ENCODE results near the gene PMPCA.

Gene PMPCA

DNA sequence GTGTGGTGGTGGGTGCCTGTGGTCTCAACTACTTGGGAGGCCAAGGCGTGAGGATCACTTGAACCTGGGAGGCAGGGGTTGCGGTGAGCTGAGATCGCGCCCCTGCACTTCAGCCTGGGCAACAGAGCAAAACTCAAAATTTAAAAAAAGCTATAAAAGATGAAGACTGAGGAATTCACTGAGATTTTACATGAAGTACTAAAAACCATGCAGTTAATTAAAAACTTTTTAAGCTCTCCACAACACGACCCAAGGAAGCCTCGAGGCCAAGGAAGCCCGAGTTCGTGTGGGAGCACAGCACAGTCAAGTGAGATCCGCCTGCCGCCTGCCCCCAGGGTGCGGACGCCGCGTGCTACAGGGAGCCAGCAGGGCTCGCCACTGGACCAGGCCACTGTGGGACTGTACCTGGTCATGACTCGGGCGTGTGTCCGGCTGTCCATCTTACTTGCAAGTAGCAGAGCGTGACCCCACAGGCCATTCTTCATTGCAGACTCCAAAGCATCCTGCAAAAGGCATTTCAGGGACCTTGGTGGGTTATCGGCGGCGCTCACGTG lies 50.4 kb downstream of the PMPCA start:
- no peak for DNase-seq

DNA sequence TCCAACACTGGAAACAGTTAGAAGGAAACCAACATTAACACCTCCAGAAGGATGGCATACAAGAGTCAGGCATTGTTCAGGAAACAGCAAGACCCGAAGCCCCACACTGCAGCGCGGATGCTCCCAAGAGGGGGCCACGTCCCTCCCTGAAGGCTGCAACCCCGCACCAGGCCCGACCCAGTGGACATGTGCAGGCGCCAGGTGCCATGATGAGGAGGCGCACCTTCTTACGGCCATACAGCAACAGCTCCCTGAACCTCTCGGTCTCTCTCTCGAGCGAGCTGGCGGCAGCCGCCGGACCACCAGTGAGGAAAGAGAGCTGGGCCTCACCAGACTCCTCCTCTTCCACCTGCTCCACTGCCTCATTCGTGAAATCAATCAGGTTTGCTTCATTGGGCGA lies 52.2 kb downstream of the PMPCA start:
- DNase-seq, result no peak

DNA sequence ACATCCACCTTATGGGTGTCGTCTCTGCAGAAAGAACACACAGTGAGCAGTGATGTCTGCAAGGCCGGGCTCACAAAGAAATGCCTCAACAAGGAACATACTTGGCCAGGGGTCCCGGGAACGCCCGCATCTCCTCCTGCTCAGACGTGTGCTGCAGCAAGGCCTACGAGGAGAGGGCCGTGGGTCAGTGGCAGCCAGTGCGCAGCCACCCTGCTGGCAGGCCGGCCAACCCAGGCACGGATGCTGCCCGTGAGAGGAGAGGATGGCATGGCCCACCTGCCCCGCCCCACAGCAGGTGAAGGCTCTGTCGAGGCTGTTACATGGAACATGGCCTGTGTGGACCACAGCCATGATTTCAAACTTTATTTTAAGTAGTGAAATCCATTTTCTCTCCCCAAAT lies 53.1 kb downstream of the PMPCA start:
- DNase-seq, result no peak

DNA sequence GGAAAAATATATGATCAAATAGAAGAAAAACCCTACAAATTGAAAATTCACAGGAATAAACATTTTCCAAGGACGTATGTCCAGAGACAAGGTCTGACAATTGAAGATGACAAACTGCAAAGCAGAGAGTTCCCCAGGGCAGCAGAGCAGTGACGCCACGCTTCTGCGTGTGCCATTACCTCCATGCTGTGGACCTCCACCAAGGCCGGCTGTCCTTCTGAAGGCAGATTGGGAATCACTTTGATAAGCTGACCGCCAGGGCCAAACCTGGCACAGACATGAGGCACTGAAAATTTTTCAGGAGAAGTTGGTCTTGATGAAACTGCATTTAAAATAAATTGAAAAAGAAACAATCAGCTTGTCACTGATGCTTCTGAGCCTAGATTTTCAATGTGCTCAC lies 53.8 kb downstream of the PMPCA start:
- no peak for DNase-seq

DNA sequence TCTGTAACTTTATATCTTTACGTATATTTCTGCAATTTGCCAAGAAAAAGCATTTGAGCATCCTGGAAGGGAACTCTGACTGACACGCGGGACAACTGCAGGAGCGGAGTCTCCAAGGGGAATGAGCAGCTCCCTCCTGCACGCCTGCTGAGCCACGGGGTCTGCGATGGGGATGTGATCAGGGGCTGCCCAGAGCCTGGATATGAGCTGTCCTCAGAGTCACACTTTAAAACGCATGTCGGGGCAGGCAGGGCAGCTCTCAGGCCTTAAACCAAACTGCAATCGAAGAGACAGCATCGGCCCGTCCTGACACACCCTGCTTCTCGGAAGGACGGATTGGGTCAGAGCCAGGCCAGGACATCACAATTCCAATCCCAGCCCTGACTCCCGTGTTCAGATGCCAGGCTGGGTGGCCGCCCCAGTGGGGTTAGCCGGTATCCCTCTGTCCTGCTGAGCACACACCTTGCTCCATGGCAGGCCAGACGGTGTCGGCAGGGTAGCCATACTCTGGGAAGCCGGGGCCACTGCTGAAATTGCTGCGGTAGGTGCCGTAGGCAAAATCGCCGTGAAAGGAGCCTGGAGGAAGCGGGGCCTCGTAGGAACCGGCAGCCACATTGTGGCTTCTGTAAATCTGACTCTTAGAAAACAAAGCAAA lies 55.2 kb downstream of the PMPCA start:
- no peak for DNase-seq

DNA sequence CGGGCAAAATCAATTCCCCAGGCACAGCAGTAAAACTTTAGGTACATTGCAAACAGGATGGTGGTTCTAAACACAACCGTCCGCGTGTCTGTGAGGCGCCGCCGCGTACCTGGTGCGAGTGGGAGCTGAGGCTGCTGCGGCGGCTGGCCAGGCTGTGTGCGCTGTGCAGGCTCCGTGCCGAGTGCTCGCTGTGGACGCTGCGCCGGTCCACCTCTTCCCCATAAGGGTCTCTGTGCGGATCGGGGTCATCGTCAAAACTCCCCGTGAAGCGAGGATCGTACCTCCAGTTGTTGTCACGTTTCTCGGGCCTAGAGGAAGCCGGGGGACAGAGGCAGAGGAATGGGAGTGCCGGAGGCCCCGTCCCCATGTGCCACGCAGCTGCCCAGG lies 55.7 kb downstream of the PMPCA start:
- no peak for DNase-seq

DNA sequence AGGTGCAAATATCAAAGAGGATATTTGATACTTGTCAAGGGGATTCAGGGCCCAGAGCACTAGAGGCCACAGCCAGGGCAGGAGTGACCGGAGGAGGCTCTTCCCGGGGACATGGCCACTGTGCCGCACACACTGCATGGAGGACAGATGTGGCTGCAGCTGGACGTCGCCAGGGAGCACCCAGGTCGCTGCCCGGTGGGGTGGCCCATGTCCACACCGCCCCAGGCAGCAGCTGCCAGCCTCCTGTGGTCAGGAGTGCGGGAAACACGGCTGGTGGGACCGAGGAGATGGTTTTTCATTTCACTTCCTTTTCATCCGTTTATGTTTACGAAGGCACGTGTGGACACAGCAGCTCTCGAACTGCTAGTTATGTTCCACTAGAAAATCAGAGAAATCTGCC lies 57.3 kb downstream of the PMPCA start:
- DNase-seq, result no peak

DNA sequence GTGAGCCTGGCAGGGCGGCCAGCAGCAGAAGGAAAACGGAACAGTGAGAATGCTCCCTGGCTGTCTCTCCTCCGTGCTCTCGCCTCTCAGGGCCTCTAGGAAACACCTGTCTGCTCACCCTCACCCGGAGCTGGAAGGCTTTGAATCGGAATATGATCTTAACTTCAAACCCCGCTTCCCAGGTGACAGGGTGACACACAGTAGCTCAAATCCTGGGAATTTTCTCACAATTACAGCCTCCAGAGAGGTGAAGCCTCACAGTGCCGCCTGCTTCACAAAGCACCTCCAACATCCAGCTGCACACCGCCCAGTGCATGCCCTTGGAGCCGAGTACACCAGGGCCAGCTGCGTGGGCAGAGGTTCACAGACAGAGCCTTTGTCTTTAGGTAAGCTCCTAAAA lies 59.9 kb downstream of the PMPCA start:
- DNase-seq, result no peak

DNA sequence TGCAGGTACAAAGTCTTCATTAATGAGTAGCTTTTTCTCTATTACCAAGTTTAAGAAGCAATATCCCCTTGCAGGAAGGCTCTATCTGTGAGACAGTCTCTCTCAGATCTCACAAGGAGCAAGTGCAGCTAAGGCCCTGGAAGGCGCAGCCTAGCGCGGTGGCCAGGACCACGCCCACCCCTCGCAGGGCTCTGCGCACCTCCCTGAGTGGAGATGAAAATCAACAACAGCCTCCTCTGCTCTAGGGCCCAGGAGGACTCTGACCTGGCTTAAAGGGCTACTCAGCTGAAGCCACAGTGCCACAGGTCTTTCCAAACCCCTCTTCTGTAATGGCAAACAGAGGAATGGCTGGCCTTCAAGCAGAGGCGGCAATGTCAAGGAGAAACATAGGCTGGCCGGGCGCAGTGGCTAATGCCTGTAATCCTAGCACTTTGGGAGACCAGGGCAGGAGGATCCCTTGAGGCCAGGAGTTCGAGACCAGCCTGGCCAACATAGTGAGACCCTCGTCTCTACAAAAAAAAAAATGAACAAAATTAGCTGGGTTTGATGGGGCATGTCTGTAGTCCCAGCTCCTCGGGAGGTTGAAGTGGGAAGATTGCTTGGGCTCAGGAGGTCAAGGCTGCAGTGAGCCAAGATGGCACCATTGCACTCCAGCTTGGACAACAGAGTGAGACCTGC lies 60.5 kb downstream of the PMPCA start:
- no peak for DNase-seq

DNA sequence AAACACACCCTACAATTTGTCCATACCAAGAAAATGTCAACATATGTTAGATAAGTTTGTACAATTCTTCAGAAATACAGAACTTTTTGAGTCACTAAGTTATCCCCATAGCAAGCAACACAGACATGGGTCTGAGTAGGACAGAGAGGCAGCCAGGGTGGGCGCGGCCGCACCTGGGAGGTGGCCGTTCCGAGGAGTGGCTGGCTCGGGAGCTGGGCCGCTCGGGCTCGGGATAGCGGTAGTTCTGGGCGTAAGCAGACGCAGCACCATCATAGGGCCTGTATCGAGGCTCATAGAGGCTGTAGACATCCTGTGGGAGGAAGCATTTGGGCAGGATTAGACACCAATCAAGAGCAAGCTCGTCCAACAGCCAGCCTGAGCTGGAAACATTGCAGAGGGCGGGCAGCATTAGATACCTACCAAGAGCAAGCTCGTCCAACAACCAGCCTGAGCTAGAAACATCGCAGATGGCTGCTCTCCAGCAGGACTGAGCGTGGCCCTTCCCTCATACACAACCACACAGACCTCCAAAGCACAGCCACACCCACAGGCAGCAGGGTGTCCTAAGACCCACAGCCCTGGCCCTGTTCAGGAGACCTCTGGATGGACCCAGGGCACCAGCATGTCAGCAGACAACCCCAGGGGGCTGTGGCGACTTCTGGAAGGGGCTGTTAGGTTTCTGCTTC lies 61.5 kb downstream of the PMPCA start:
- no peak for DNase-seq

DNA sequence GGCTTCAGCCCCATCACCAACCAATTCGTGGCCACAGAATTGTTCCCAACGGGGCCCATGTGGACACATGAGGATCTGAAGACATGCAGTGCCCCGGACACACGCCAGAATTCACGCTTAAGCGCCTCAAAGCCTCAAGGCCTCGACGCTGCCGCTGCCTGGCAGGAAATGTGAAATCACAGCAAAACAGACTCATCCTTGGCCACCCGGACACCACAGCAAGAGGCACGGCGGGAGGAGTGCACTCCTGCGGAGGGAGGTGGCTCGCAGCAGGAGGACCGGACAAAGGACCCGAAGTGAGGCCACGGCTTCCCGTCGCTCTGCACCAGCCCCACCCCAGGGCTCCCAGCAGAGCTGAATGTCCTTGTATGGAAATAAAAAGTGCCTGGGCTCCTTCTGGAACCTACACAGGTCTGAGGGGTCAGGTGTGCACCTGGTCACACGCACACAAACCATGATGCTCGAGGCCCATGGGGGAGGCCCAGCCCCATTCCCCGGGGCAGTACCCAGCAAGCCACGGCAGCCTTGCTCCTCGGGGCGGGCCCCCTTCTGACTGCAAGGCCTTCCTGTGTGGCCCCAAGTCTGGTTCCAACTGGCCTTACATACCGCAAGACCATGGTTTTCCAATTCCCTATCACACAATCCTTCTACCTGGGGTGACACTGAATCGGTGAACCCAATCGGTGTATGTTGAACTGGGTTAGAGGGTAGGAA lies 62.3 kb downstream of the PMPCA start:
- DNase-seq, result no peak

DNA sequence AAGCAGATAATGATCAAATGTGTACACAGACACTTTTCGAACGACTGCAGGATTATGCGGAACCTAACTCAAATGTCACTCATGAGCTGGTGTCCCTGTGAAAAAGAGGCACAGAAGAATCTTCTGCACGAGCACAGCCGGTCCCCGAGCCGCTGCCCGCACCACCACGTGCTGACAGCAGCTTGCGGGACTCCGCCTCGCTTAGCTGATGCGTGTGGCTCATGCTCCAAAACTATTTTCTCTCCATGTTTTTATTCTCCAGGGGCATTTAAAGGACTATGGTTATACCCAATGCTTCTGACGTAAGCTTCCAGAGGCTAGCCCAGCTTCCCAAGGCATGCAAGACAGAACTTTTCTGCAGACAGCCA lies 62.9 kb downstream of the PMPCA start:
- no peak for DNase-seq
